Activated T-helper 17 cell treated with anti-CD3 and anti-CD28 coated beads, Interleukin-2, amount 50 U/mL, for 72 hours (primary cell): Measurements from ENCODE around the gene SASH3. TPM values are rescaled to one million over a fixed set of nuclear protein-coding genes. Genes with fewer than 3 reads are reported as not detected.

Experiments
- ATAC-seq: fragments of 150-1000 bp; cut with Tn5 transposase; replicated peaks from 2 replicates; pipeline ENCODE4 v1.10.0; 2021; ENCODE audit warnings: mild to moderate bottlenecking, moderate library complexity
- H3K27ac Mint-ChIP-seq: one replicate; pipeline ENCODE4 v1.8.0; 2022; ENCODE audit warnings: mixed read lengths
- H3K27me3 Mint-ChIP-seq: one replicate; pipeline ENCODE4 v1.8.0; 2022; ENCODE audit warnings: mixed read lengths
- H3K36me3 Mint-ChIP-seq: one replicate; pipeline ENCODE4 v1.8.0; 2022; ENCODE audit warnings: low read depth, mild to moderate bottlenecking, mixed read lengths
- H3K4me1 Mint-ChIP-seq: one replicate; pipeline ENCODE4 v1.8.0; 2022; ENCODE audit warnings: mixed read lengths
- H3K4me3 Mint-ChIP-seq: one replicate; pipeline ENCODE4 v1.8.0; 2022; ENCODE audit warnings: mild to moderate bottlenecking, mixed read lengths
- H3K9me3 Mint-ChIP-seq: one replicate; pipeline ENCODE4 v1.8.0; 2022; ENCODE audit warnings: mixed read lengths
- total RNA-seq, 2 donors: library from RNA; stranded (reverse); gene quantifications; one replicate each; pipeline ENCODE4 v1.2.3, GENCODE V29; 2022

SASH3 gene
- total RNA-seq, 2 donors from 2014 or later, result 103 to 191 TPM

DNA sequence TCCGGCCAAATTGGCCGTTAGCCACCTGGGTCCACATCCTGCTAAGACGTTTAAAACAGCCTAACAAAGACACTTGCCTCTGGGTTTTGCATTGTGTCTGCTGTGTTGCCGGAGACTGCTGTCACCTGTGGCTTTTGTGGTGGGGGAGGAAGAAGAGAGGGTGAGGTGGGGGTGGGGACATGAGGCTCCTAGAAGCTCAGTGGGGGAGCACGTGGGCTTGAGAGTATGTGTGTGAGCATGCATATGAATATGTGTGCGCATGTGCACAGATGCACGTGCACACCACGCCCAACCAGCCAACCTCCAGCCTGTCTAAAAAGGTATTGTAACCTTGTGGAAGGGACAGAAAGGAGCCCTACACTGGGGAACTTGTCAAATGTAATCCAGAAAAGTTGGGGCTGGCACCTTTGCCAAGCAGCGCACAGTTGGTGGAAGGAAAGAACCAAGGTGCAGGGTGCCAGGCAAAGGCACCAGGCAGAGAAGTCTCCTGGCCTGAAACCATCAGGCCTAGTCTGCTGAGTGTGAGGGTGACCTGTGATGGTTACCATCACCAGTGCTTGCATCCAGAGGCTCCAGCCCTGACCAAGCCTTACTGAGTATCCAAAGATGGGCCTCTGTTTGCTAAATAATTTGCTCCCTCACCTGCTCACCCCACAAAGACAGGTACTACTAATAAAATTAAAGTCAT lies 10.1 kb upstream of the SASH3 start:
- Mint-ChIP-seq H3K4me1 (peaks cover 8% of the 10 kb centered on the region), H3K27me3 (no peaks in the 10 kb centered on the region), H3K9me3 (no peaks in the 10 kb centered on the region), H3K36me3 (no peaks in the 10 kb centered on the region), H3K27ac (peak overlapping the region; percentile 80), H3K4me3 (peak overlapping the region; percentile 70)
- ATAC-seq, result peak; percentile 70

DNA sequence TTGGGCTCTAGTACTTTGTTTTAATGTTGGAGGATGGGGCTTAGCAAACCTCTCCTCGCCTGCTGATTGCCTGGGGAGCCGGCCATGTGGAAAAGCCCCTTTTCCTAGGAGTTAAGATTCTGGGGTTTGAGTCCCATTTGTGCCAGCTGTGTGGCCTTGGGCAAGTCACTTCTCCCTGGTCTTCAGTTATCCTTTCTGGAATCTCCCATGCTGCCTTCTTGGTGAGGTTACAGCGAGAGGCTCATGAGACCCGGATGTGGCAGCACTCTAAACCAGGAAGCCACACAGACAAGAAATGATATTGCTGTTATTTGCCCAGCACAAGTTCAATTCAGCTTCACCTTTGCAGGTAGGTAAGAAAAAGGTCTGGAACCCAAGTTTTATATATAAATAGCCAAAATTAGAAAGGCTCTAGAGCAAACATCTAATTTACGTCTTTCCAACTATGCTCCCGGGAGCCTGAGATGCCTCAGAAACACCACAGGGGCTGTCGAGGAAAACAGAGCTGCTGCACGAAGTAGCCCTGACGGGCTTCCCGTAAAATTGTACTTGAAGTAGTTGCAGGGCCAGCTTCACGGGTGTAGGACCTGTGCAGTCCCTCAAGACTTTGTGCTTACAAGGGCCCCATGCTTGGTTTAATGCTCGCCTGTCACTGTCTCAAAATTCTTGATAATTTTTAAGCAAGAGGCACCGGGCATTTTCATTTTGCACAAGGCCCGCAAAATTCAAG lies 8.3 kb upstream of the SASH3 start:
- Mint-ChIP-seq H3K27ac (peak overlapping the region; percentile 82), H3K36me3 (no peaks in the 10 kb centered on the region), H3K27me3 (no peaks in the 10 kb centered on the region), H3K4me1 (peaks cover 13% of the 10 kb centered on the region), H3K9me3 (no peaks in the 10 kb centered on the region), H3K4me3 (peak overlapping the region; percentile 83)
- peak; percentile 31 for ATAC-seq

DNA sequence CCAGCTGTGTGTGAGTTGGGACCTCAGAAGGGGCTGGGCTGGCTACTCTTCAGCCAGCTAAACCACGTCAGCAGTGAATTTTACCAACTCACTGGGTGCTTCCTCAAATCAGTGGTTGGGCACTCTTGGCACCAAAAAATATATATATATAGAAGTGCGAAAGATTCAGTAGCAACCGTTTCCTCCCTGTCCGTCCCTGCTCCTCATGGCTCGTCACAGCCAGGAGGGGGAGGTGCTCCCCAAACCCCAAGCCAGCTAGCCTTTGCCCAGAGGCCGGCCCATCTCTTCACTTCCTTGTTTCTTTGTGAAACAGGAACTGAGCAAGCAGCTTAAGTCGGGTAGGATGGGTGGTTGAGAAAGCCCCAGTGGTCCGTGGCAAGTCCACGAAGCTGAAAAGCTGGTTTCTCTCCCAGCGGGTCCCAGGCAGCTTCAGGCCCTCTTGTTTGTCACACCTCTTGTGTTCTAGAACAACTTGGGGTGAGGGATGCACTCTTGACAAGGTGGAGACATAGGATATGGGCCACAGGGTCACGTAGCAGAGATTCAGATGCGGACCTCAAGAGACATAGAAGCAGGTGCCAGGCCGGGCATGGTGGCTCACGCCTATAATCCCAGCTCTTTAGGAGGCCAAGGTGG lies 6.8 kb upstream of the SASH3 start:
- H3K36me3 Mint-ChIP-seq, result no peaks in the 10 kb centered on the region
- H3K9me3 Mint-ChIP-seq, result no peaks in the 10 kb centered on the region
- H3K4me1 Mint-ChIP-seq, result peaks cover 13% of the 10 kb centered on the region
- peak; percentile 64 for ATAC-seq
- H3K27ac Mint-ChIP-seq, result peak overlapping the region; percentile 90
- H3K4me3 Mint-ChIP-seq, result peak overlapping the region; percentile 83
- H3K27me3 Mint-ChIP-seq, result no peaks in the 10 kb centered on the region

DNA sequence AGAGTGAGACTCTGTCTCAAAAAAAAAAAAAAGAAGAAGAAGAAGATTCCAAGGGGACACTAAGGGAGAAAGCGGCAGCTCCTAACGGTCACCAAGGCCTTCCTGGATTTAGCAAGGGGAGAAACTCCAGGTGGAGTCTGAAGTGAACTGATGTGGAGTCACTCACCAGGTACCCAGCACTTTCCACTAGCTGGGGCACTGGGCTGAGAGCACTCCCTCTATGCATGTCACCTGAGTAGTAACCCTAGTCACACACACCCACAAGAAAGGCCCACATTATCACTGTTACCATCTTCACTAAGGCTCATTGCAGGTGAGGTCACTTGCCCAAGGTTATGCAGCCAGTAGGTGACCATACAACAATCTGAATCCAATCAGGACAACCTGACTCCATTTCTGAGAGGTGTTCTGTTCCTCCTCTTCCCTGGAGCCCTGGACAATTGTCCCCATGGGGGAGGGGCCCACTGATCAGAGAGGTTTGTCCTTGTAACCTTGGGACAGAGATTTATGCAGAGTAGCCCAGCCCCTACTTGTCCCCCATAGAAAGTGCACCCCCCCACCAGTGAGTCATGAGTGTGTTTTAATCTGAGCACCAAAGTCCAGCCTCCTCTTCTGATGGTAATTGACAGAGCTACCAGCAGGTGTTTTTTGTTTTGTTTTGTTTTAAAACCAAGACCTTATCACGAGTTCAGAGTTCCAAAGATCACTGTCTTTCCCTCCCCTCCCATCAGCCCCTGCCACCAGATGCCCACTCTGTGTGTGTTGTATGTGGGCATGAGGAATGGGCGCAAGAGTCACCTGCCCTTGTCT lies 5.9 kb upstream of the SASH3 start:
- Mint-ChIP-seq H3K36me3 (peaks cover 4% of the 10 kb centered on the region), H3K4me1 (peaks cover 14% of the 10 kb centered on the region), H3K9me3 (no peaks in the 10 kb centered on the region)

DNA sequence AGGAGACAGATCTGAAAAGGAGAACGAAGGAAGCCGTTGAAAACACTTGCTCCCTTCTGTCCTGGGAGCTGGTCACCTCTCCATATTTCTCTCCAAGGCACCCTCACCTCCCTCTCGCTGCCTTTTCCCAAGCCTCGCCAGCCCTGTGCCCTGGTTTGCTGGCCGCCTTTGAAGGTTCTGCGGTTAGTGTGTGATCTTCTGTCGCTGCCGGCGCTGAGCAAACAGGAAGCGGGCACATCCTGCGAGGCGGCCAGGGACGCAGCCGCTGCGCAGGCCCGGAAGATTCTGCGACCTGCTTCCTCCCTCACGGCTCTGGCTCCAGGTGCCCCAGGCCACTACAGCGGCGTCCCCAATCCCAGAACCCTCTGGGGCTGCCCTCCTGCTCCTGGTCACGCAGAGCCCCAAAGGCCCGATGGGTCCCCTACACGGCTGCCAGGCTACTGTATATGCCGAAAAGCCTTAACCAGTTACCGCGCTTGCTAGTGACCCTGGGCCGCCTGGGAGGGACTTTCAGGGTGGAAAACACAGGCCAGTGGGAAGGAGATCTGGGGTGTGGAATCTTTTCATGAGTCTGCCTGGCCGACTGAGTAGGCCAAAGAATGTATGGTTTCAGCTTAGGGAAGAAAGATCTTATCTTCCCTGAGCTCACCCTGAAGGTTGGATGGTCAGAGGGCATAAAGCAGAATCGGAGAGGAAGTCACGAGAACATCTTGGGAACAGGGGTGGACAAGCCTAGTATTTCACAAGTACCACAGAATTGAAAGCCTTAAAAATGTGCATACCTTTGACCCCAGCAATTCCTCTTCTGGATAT lies 2.3 kb upstream of the SASH3 start:
- H3K36me3 Mint-ChIP-seq, result peaks cover 40% of the 10 kb centered on the region
- peaks cover 21% of the 10 kb centered on the region for H3K4me1 Mint-ChIP-seq

More for the DNA sequence above, 5.9 kb upstream of the SASH3 start:
- no peaks in the 10 kb centered on the region for H3K27me3 Mint-ChIP-seq
- ATAC-seq, result peak; percentile 29
- H3K4me3 Mint-ChIP-seq, result peak overlapping the region; percentile 83
- peak overlapping the region; percentile 90 for H3K27ac Mint-ChIP-seq

DNA sequence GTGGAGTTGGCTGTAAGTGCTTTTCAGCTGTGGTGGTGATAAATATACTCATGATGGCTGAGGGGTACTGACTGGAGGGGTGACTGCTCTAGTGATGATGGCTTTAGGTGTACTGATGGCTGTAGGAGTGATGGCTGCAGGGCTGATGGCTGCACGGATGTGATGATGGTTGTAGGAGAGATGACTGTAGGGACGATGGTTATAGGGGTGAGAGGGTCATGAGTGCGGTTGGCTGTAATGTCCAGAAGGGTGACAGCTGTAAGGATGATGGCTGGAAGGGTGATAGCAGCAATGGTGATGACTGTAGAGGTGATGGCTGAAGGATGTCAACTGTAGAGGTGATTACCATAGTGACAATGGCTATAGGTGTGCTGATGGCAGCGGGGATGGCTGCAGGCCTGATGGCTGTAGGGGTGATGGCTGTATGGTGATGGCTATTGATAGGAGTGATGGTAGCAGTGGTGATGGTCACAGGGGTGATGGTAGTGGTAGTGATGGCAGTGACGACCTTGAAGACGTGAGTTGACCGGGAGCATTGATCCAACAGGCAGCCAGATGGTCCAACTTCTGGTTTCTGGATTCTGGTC lies 570 bp upstream of the SASH3 start:
- ATAC-seq, result no peak
- H3K4me3 Mint-ChIP-seq, result peak overlapping the region; percentile 99
- H3K36me3 Mint-ChIP-seq, result peaks cover 57% of the 10 kb centered on the region
- no peaks in the 10 kb centered on the region for H3K27me3 Mint-ChIP-seq
- H3K27ac Mint-ChIP-seq, result peak overlapping the region; percentile 94
- peaks cover 24% of the 10 kb centered on the region for H3K4me1 Mint-ChIP-seq
- H3K9me3 Mint-ChIP-seq, result no peaks in the 10 kb centered on the region

More for the DNA sequence above, 2.3 kb upstream of the SASH3 start:
- no peaks in the 10 kb centered on the region for H3K9me3 Mint-ChIP-seq
- H3K27ac Mint-ChIP-seq, result peak overlapping the region; percentile 90
- H3K4me3 Mint-ChIP-seq, result peak overlapping the region; percentile 99
- peak; percentile 41 for ATAC-seq
- no peaks in the 10 kb centered on the region for H3K27me3 Mint-ChIP-seq

DNA sequence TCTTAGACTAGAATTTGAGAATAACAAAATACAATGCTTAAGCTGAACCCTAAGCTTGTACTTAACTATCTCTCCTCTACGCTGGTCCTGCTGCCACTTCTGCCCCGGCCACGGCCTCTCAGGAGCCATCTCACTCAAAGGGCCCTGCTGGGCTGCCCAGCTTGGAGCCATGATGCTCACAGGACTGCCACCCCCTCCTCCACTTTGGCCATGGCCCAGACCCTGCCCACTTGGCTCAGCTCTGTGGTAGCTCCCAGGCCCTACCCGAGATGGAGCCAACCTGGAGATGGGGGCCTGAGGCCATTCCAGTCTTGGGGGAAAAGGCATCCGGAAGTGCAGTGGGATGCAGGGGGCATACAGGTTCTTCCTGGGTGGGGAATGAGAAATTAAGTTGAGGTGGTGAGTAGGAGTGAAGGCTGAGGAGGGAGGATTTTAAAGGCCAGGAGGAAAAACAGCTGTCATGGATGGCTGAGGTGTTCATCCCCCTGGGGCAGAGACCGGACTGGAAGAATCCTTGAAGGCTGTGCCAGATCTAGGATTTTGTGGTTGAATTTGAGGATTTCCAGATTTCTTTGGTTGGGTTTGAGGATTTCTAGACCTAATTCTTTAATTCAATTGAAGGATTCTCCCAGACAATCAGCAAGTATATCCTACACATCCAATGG lies 824 bp downstream of the SASH3 start:
- H3K36me3 Mint-ChIP-seq, result peaks cover 69% of the 10 kb centered on the region
- peak overlapping the region; percentile 94 for H3K27ac Mint-ChIP-seq
- H3K27me3 Mint-ChIP-seq, result no peaks in the 10 kb centered on the region
- no peak for ATAC-seq
- no peaks in the 10 kb centered on the region for H3K9me3 Mint-ChIP-seq
- H3K4me3 Mint-ChIP-seq, result peak overlapping the region; percentile 99
- H3K4me1 Mint-ChIP-seq, result peaks cover 21% of the 10 kb centered on the region

DNA sequence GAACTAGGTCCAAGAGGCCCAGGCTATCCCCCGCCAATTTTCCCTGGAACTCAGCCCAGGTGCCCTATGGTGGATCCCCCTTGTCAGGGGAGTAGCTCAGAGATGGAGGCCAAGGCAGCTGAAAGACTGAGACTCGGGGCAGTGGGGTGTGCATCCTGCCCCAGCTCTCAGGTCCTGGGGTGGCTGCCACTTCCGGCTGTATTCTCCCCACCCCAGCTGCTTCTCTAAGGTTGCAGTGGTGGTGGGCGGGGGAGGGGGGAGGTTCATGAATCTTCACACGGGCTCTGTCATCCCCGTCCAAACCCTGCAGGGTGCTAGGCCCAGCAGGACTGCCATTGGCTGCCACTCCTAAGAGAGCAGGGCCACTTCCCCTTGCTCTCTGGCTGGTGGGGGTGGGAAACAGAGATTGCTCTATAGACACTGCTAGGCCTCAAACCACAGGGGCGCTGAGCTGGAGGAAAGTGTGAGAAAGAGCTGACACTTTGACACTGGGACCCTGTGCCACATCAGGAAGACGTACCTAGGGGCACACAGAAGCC lies 1.5 kb downstream of the SASH3 start:
- Mint-ChIP-seq H3K27me3 (no peaks in the 10 kb centered on the region), H3K27ac (peak overlapping the region; percentile 94), H3K9me3 (no peaks in the 10 kb centered on the region), H3K4me1 (peaks cover 24% of the 10 kb centered on the region), H3K36me3 (peaks cover 75% of the 10 kb centered on the region), H3K4me3 (peak overlapping the region; percentile 99)
- ATAC-seq, result peak; percentile 80

DNA sequence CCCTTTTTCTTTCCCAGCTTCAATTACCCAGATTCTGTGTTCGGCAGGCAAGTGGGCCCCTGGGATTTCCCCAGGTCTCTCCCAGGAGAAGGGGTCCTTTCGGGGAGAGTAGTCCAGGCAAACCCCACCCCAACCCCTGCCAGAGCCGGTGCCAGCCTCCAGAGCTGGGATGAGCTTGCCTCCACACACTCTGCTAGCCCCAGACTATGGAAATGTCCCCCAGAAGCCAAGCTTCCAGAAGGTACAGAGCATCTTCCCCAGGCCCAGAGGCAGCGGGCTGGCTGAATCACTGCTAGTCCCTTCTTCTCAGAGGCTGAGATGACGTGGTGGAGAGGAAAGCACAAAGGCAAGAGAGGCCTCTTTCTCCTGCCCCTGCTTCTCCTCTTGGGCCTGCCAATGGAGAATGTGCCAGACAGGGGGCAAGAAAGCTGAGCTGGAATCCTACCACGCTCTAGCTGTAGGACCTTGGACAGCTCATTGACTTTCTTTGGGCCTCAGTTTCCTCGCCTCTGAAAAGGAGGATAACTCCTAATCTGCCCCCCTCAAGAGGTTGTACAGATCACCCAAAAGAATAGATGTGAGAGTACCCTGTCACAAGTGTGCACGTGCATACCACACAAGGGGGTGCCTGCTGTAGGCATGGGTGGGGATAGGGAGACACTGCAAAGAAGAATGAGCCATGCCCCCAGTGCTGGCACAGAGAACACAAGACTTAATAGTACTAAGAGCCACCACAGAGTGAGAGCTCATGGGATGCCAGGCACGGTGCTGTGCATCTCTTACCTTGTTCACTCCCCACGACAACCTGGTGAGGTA lies 2.1 kb downstream of the SASH3 start:
- peak overlapping the region; percentile 94 for H3K27ac Mint-ChIP-seq
- no peaks in the 10 kb centered on the region for H3K9me3 Mint-ChIP-seq
- ATAC-seq, result peak; percentile 45
- H3K36me3 Mint-ChIP-seq, result peaks cover 82% of the 10 kb centered on the region
- peaks cover 24% of the 10 kb centered on the region for H3K4me1 Mint-ChIP-seq
- no peaks in the 10 kb centered on the region for H3K27me3 Mint-ChIP-seq
- H3K4me3 Mint-ChIP-seq, result peak overlapping the region; percentile 99

DNA sequence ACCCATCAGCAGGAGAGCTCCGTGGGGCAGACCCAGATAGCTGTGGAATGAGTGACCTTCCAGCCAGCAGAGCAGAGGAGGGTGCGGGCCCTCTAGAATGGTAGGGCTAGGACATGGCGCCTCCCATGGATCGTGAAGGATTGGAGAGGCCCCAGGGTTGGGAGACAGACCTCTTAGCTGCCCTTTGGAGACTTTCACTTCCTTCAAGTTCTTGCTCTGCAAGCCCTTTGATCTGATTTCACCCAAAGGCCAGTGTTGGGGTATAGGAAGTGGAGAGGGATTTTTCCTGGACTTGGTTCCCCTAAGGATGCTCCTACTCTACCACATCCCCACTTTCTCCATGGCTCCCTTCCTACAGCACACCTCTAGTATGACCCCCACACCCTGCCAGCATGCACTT lies 3.0 kb downstream of the SASH3 start:
- Mint-ChIP-seq H3K4me3 (peak overlapping the region; percentile 99), H3K36me3 (peaks cover 90% of the 10 kb centered on the region), H3K4me1 (peaks cover 24% of the 10 kb centered on the region), H3K27ac (peak overlapping the region; percentile 94), H3K9me3 (no peaks in the 10 kb centered on the region), H3K27me3 (no peaks in the 10 kb centered on the region)
- ATAC-seq, result no peak

DNA sequence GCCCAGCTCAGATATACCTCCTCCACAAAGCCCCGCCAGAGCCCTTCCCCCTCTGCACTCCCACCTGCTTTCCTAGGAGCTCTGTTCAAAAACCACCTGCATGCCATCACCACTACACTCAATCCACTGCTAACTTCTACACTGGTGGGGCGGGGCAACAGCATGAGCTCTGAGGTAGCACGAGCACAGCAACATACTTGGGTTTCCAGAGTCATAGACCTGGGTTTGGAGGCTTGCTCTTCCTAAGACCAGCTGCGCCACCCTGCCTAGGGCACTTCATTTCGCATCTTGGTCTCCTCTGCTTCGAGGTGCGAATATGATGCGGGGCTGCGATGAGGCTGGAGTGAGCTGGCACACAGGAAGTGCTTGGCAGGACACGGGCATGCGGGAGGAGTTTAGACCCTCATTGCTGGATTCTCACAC lies 3.6 kb downstream of the SASH3 start:
- Mint-ChIP-seq H3K4me1 (peaks cover 24% of the 10 kb centered on the region), H3K36me3 (peaks cover 95% of the 10 kb centered on the region), H3K4me3 (peak overlapping the region; percentile 99), H3K27me3 (no peaks in the 10 kb centered on the region), H3K9me3 (no peaks in the 10 kb centered on the region), H3K27ac (peak overlapping the region; percentile 94)
- ATAC-seq, result no peak

DNA sequence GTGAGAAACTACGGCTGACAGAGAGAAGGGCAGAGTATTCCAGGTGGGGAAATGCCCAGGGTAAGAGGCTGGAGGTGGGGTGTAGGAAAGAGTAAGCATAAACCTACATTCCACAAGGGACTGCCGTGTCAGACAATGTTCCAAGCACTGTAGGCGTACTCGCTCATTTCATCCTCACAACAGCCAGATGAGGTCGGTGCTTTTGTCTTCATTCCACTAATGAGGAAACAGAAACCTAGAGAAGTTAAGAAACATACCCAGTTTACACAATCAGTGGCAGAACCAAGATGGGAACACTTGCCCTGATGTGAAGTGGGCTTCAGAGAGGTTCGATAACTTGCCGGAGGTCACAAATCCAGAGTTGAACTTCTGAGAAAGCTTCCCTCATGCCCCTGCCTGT lies 4.6 kb downstream of the SASH3 start:
- Mint-ChIP-seq H3K4me1 (peaks cover 17% of the 10 kb centered on the region), H3K4me3 (peak overlapping the region; percentile 99), H3K36me3 (peaks cover 97% of the 10 kb centered on the region), H3K9me3 (no peaks in the 10 kb centered on the region), H3K27me3 (no peaks in the 10 kb centered on the region), H3K27ac (peak overlapping the region; percentile 94)
- no peak for ATAC-seq
